ENCODE data around the gene ACVR1C.
"Not testable (repeated sequence)": the region's sequence is repeated elsewhere in the genome, so short reads cannot be mapped to it uniquely, and the experiment has no call there.

ACVR1C gene

GRCh38 chr2:157574165-157574564 lies 54.5 kb downstream of the ACVR1C start:
- no peak for DNase-seq (ENCODE audit: low read depth)

- DNase-seq (ENCODE audit: low read depth), result no peak
These were observed 55.9 kb downstream of the ACVR1C start for GRCh38 chr2:157572725-157573124.

GRCh38 chr2:157566623-157567022 lies 62.0 kb downstream of the ACVR1C start:
- DNase-seq (ENCODE audit: low read depth), result not testable (repeated sequence)

GRCh38 chr2:157566113-157566512 lies 62.6 kb downstream of the ACVR1C start:
- not testable (repeated sequence) for DNase-seq (ENCODE audit: low read depth)

GRCh38 chr2:157565550-157565949 lies 63.1 kb downstream of the ACVR1C start:
- no peak for DNase-seq (ENCODE audit: low read depth)

- no peak for DNase-seq (ENCODE audit: low read depth)
These were observed 68.8 kb downstream of the ACVR1C start for GRCh38 chr2:157559890-157560289.

- DNase-seq (ENCODE audit: low read depth), result no peak
These were observed 69.2 kb downstream of the ACVR1C start for GRCh38 chr2:157559461-157559860.

GRCh38 chr2:157559061-157559460 lies 69.6 kb downstream of the ACVR1C start:
- no peak for DNase-seq (ENCODE audit: low read depth)

- no peak for DNase-seq (ENCODE audit: low read depth)
These were observed 70.9 kb downstream of the ACVR1C start for GRCh38 chr2:157557770-157558169.

GRCh38 chr2:157540102-157540501 lies 88.6 kb downstream of the ACVR1C start:
- DNase-seq (ENCODE audit: low read depth), result no peak

GRCh38 chr2:157538064-157538463 lies 90.6 kb downstream of the ACVR1C start:
- no peak for DNase-seq (ENCODE audit: low read depth)

- no peak for DNase-seq (ENCODE audit: low read depth)
These were observed 91.8 kb downstream of the ACVR1C start for GRCh38 chr2:157536815-157537214.

GRCh38 chr2:157528963-157529751 lies 99.5 kb downstream of the ACVR1C start:
- no peak for DNase-seq (ENCODE audit: low read depth)

GRCh38 chr2:157526070-157526469 lies 102.6 kb downstream of the ACVR1C start:
- DNase-seq (ENCODE audit: low read depth), result no peak

GRCh38 chr2:157523270-157524247 lies 105.1 kb downstream of the ACVR1C start:
- DNase-seq (ENCODE audit: low read depth), result no peak

- not testable (repeated sequence) for DNase-seq (ENCODE audit: low read depth)
These were observed 113.7 kb downstream of the ACVR1C start for GRCh38 chr2:157514966-157515365.

- DNase-seq (ENCODE audit: low read depth), result no peak
These were observed 118.9 kb downstream of the ACVR1C start for GRCh38 chr2:157509744-157510143.

GRCh38 chr2:157508676-157509075 lies 120.0 kb downstream of the ACVR1C start:
- DNase-seq (ENCODE audit: low read depth), result no peak

GRCh38 chr2:157506586-157506985 lies 122.1 kb downstream of the ACVR1C start:
- DNase-seq (ENCODE audit: low read depth), result no peak

- no peak for DNase-seq (ENCODE audit: low read depth)
These were observed 124.0 kb downstream of the ACVR1C start for GRCh38 chr2:157504623-157505022.

GRCh38 chr2:157501026-157501425 lies 127.6 kb downstream of the ACVR1C start:
- no peak for DNase-seq (ENCODE audit: low read depth)

- no peak for DNase-seq (ENCODE audit: low read depth)
These were observed 128.3 kb downstream of the ACVR1C start for GRCh38 chr2:157500334-157500733.

- no peak for DNase-seq (ENCODE audit: low read depth)
These were observed 130.2 kb downstream of the ACVR1C start for GRCh38 chr2:157498483-157498882.

All from T follicular helper cell (primary cell).